GM12878 (cell line): ENCODE measurements around the gene ZNF879. TPM values are rescaled to one million over a fixed set of nuclear protein-coding genes. Genes with fewer than 3 reads are reported as not detected.

Experiments
- ATAC-seq: fragments of 200-7000 bp; cut with Tn5 transposase; 3 replicates; pipeline ENCODE4 v1.9.1; 2020; ENCODE audit warnings: mild to moderate bottlenecking, moderate library complexity
- BruUV-seq: library from RNA; stranded (reverse); fragments of 400-500 nt; replicated peaks from 2 replicates; lab custom pipeline; 2021; lab: Mats Ljungman, UMichigan
- CTCF ChIA-PET: fragments of 300-600 bp; sonication (Branson Sonifier 250); formaldehyde crosslinking; extraction: SDS; loops from one replicate; lab custom pipeline; 2021; ENCODE audit warnings: inconsistent platforms; lab: Yijun Ruan, JAX
- POLR2A ChIA-PET: fragments of 350-600 bp; formaldehyde crosslinking; extraction: SDS; loops from one replicate; lab custom pipeline; 2021; ENCODE audit warnings: inconsistent platforms; lab: Charles Lee
- RAD21 ChIA-PET: fragments of 300-600 bp; sonication (Branson Sonifier 250); formaldehyde crosslinking; loops from one replicate; lab custom pipeline; 2023; ENCODE audit warnings: antibody characterized with exemption; ENCODE audit not compliant: unreplicated experiment; lab: Charles Lee
- SMC1A ChIA-PET: fragments of 300-600 bp; sonication (Branson Sonifier 250); formaldehyde crosslinking; loops from one replicate; lab custom pipeline; 2023; ENCODE audit not compliant: unreplicated experiment, uncharacterized antibody; lab: Charles Lee
- DNase-seq: peaks from one replicate; pipeline ENCODE4 v3.0.0-alpha.2; 2011; ENCODE audit warnings: low read depth, low spot score
- FAIRE-seq: peaks from 3 replicates; lab custom pipeline; 2011; peaks lifted over from hg19 to GRCh38; lab: Jason Lieb, UNC
- H2AFZ ChIP-seq: 2 replicates; pipeline ENCODE4 v1.6.0; 2011; ENCODE audit warnings: low read depth, low read length, control low read depth; ENCODE audit not compliant: control insufficient read depth
- H3K27ac ChIP-seq: 2 replicates; pipeline ENCODE4 v1.5.1; 2011; ENCODE audit warnings: control low read depth; ENCODE audit not compliant: control insufficient read depth, insufficient read depth
- H3K27me3 ChIP-seq, 2 experiments: replicated peaks in 1 of 2; 2 replicates each; pipeline versions ENCODE4 v1.6.0 to v1.6.1; 2011; ENCODE audit warnings: low read length in 1 of 2; ENCODE audit not compliant: control insufficient read depth in 2 of 2, insufficient read depth in 2 of 2
- H3K36me3 ChIP-seq, 2 experiments: 2 replicates each; pipeline ENCODE4 v1.5.1; 2011; ENCODE audit warnings: low read length in 1 of 2; ENCODE audit not compliant: control insufficient read depth in 2 of 2, insufficient read depth in 2 of 2
- H3K4me1 ChIP-seq: 2 replicates; pipeline ENCODE4 v1.6.1; 2011; ENCODE audit warnings: mild to moderate bottlenecking, low read length, moderate library complexity, mixed read lengths; ENCODE audit not compliant: control insufficient read depth, insufficient read depth
- H3K4me2 ChIP-seq: 2 replicates; pipeline ENCODE4 v1.6.0; 2011; ENCODE audit warnings: control low read depth; ENCODE audit not compliant: control insufficient read depth, insufficient read depth
- H3K4me3 ChIP-seq: fragments of 200-600 bp; sonication (generic); 2 replicates; pipeline ENCODE4 v1.5.1; 2016
- H3K79me2 ChIP-seq: 2 replicates; pipeline ENCODE4 v1.6.0; 2011; ENCODE audit warnings: low read length; ENCODE audit not compliant: control insufficient read depth, insufficient read depth
- H3K9ac ChIP-seq: 2 replicates; pipeline ENCODE4 v1.8.0; 2011; ENCODE audit warnings: low read length, control low read depth, mixed read lengths; ENCODE audit not compliant: control insufficient read depth, insufficient read depth
- H3K9me3 ChIP-seq: replicated peaks from 3 replicates; pipeline ENCODE4 v1.5.1; 2011; ENCODE audit warnings: mild to moderate bottlenecking, low read length; ENCODE audit not compliant: control insufficient read depth, insufficient read depth
- H4K20me1 ChIP-seq: 2 replicates; pipeline ENCODE4 v1.6.0; 2011; ENCODE audit not compliant: control insufficient read depth, insufficient read depth
- ATF3 ChIP-seq: IDR thresholded peaks from 2 replicates; pipeline ENCODE4 v1.6.1; 2011; ENCODE audit warnings: low read depth, mild to moderate bottlenecking, low read length, moderate library complexity, borderline replicate concordance; ENCODE audit errors: extremely low read depth
- ATF7 ChIP-seq: fragments of 450-650 bp; IDR thresholded peaks from 2 replicates; pipeline ENCODE4 v1.6.1; 2016; ENCODE audit warnings: low read depth, mild to moderate bottlenecking
- IKZF1 ChIP-seq: fragments of 450-650 bp; conservative IDR thresholded peaks from 2 replicates; pipeline ENCODE4 v1.6.1; 2017; ENCODE audit warnings: antibody characterized with exemption, mild to moderate bottlenecking
- NFYA ChIP-seq: IDR thresholded peaks from 2 replicates; pipeline ENCODE4 v1.6.1; 2011; ENCODE audit warnings: low read depth, mild to moderate bottlenecking, low read length, improper control_type of control experiment, borderline replicate concordance
- NR2F1 ChIP-seq: fragments of 450-650 bp; conservative IDR thresholded peaks from 2 replicates; pipeline ENCODE4 v1.6.1; 2017; ENCODE audit warnings: mild to moderate bottlenecking
- SRF ChIP-seq, 2 experiments: IDR thresholded peaks; 2 replicates each; pipeline ENCODE4 v1.6.1; 2011; ENCODE audit warnings: low read depth in 2 of 2, low read length in 2 of 2, mild to moderate bottlenecking in 1 of 2, moderate library complexity in 1 of 2
- TCF7 ChIP-seq: IDR thresholded peaks from 2 replicates; pipeline ENCODE4 v1.6.1; 2014; ENCODE audit warnings: antibody characterized with exemption, borderline replicate concordance
- ZNF274 ChIP-seq: IDR thresholded peaks from one replicate; pipeline ENCODE4 v1.8.0; 2011; ENCODE audit not compliant: insufficient read length, insufficient read depth
- ZSCAN29 ChIP-seq: fragments of 450-650 bp; IDR thresholded peaks from 2 replicates; pipeline ENCODE4 v1.6.1; 2017; ENCODE audit warnings: mild to moderate bottlenecking, moderate library complexity
- WGBS: methylation state at CpG from one replicate; pipeline ENCODE4 v1.1.6; 2016; ENCODE audit warnings: low lambda C conversion rate; ENCODE audit not compliant: insufficient replicate concordance, insufficient coverage; ENCODE audit errors: missing lambda C conversion rate; 5-methylcytosine and 5-hydroxymethylcytosine counted together
- in situ Hi-C: fragments of 300-500 bp; cut with MboI; formaldehyde crosslinking; loops from 9 replicates; pipeline ENCODE4 v1.14.3; 2018; ENCODE audit warnings: mixed read lengths
- intact Hi-C: fragments of 100-400 bp; cut with micrococcal nuclease; formaldehyde crosslinking; loops from one replicate; pipeline ENCODE4 v1.14.2; 2022; ENCODE audit not compliant: unreplicated experiment
- polyA plus RNA-seq, 11 experiments: library from polyadenylated mRNA; depleted of rRNA in 4 of 11; unstranded in 6 of 11; stranded (reverse) in 5 of 11; fragments of >200 nt; fragmentation: Nextera tagmentation in 4 of 11; fragmentation: Illumina TruSeq in 1 of 11; extraction: Ambion mirVana in 4 of 11; extraction: Trizol in 1 of 11; gene quantifications; 1 replicate in 1 of 11; 2 replicates in 10 of 11; pipeline versions ENCODE4 v1.2.1 to v1.2.3, GENCODE V29; 2011 to 2016; ENCODE audit warnings: inconsistent platforms in 2 of 11, missing spikeins in 2 of 11, low read depth in 1 of 11
- total RNA-seq, 4 experiments: library from RNA; depleted of rRNA in 3 of 4; stranded (reverse); fragments of >200 nt in 3 of 4; fragmentation: Illumina TruSeq in 1 of 4; extraction: Trizol in 1 of 4; gene quantifications; 2 replicates each; pipeline versions ENCODE4 v1.2.1 to v1.2.3, GENCODE V29; 2013 to 2021
- TF ChIP-seq, protein P1 (sequence below): IDR thresholded peaks from 2 replicates; pipeline ENCODE4 v1.6.1; 2012; ENCODE audit warnings: low read depth, low read length, improper control_type of control experiment
- TF ChIP-seq, protein P2 (sequence below): fragments of 450-650 bp; formaldehyde crosslinking; IDR thresholded peaks from 2 replicates; pipeline ENCODE4 v1.5.0; 2022; ENCODE audit warnings: mild to moderate bottlenecking, missing genetic modification characterization

The ZNF879 gene
- total and polyA plus RNA-seq, 10 of the 15 experiments (the other 5 are each of a cell fraction or from before 2014, with no cell fraction given), result 0.03 TPM; not detected in 9

DNA sequence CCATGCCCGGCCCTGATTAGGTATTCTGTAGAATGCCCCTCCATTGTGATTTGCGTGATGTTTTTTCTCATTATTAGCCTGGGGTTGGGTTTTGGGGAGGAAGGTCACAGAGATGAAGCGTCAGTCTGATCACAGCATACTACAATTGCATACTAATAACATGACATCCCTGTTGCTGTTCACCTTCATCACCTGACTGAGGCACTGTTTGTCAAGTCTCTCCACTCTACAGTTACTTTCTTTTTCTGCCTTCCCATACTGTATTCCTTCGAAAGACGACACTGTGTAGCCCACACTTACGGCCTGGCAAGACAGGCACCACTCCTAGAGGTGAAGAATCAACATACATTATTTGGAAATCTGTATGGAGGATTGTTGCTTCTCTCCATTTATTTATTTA is 42.1 kb downstream of the ZNF879 start:
- DNase-seq (no peak), ATAC-seq (no peak), FAIRE-seq (no peak)
- no TSS peak for BruUV-seq
- no peaks in the 10 kb centered on the region for H4K20me1 ChIP-seq
- ChIA-PET RAD21 (no interaction called here), CTCF (no interaction called here), POLR2A (no interaction called here), SMC1A (no interaction called here)
- no peaks in the 10 kb centered on the region for H3K79me2 ChIP-seq
- TF ChIP-seq SRF (IDR thresholded peaks at IDR 0.05; ENCODE audit: low read depth in 2 of 2, low read length in 2 of 2) (no peak), ATF3 (no peak), ZSCAN29 (no peak), TCF7 (no peak)
- intact Hi-C loops, result no loop called here
- no peaks in the 10 kb centered on the region for H3K4me1 ChIP-seq
- peaks cover 5% of the 10 kb centered on the region; the same call in 2 of the 3 replicates for H3K9me3 ChIP-seq
- H3K4me3 ChIP-seq, result no peak overlapping the region
- no peaks in the 10 kb centered on the region for H3K36me3 ChIP-seq
- H3K9ac ChIP-seq, result no peak overlapping the region
- H2AFZ ChIP-seq, result no peak overlapping the region
- H3K27me3 ChIP-seq, result no peaks in the 10 kb centered on the region
- no peak overlapping the region for H3K4me2 ChIP-seq
- H3K27ac ChIP-seq, result no peak overlapping the region
- in situ Hi-C loops, result no loop called here
- WGBS, result 70% methylated on average over 6 of the region's 6 CpGs

DNA sequence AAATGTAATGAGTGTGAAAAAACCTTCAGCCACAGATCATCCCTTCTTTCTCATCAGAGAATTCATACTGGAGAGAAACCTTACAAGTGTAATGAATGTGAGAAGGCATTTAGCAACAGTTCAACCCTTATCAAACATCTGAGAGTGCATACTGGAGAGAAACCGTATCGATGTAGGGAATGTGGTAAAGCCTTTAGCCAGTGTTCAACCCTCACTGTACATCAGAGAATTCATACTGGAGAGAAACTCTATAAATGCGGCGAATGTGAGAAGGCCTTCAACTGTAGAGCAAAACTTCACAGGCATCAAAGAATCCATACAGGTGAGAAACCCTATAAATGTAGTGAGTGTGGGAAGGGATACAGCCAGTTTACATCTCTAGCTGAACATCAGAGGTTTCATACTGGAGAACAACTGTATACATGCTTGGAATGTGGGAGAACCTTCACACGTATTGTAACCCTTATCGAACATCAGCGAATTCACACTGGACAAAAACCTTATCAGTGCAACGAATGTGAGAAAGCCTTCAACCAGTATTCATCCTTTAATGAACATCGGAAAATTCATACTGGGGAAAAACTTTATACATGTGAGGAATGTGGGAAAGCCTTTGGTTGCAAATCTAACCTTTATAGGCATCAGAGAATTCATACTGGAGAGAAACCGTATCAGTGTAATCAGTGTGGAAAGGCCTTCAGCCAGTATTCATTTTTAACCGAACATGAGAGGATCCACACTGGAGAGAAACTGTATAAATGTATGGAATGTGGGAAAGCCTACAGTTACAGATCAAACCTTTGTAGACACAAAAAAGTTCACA is 55.8 kb downstream of the ZNF879 start:
- 68% methylated on average over 11 of the region's 11 CpGs for WGBS
- peak; percentile 76 for TF ChIP-seq ZNF274
- TF ChIP-seq, protein P1, sequence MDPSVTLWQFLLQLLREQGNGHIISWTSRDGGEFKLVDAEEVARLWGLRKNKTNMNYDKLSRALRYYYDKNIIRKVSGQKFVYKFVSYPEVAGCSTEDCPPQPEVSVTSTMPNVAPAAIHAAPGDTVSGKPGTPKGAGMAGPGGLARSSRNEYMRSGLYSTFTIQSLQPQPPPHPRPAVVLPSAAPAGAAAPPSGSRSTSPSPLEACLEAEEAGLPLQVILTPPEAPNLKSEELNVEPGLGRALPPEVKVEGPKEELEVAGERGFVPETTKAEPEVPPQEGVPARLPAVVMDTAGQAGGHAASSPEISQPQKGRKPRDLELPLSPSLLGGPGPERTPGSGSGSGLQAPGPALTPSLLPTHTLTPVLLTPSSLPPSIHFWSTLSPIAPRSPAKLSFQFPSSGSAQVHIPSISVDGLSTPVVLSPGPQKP, result no peak
- no peak for TF ChIP-seq IKZF1
- no peak for TF ChIP-seq NFYA
- TF ChIP-seq, protein P2, sequence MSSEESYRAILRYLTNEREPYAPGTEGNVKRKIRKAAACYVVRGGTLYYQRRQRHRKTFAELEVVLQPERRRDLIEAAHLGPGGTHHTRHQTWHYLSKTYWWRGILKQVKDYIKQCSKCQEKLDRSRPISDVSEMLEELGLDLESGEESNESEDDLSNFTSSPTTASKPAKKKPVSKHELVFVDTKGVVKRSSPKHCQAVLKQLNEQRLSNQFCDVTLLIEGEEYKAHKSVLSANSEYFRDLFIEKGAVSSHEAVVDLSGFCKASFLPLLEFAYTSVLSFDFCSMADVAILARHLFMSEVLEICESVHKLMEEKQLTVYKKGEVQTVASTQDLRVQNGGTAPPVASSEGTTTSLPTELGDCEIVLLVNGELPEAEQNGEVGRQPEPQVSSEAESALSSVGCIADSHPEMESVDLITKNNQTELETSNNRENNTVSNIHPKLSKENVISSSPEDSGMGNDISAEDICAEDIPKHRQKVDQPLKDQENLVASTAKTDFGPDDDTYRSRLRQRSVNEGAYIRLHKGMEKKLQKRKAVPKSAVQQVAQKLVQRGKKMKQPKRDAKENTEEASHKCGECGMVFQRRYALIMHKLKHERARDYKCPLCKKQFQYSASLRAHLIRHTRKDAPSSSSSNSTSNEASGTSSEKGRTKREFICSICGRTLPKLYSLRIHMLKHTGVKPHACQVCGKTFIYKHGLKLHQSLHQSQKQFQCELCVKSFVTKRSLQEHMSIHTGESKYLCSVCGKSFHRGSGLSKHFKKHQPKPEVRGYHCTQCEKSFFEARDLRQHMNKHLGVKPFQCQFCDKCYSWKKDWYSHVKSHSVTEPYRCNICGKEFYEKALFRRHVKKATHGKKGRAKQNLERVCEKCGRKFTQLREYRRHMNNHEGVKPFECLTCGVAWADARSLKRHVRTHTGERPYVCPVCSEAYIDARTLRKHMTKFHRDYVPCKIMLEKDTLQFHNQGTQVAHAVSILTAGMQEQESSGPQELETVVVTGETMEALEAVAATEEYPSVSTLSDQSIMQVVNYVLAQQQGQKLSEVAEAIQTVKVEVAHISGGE (CRISPR knock-in tag), result no peak
- no peak for TF ChIP-seq NR2F1
- no peak for TF ChIP-seq ATF7

More for the DNA sequence above, 55.8 kb downstream of the ZNF879 start:
- no TSS peak for BruUV-seq
- ChIA-PET SMC1A (no interaction called here), CTCF (no interaction called here), RAD21 (no interaction called here), POLR2A (no interaction called here)
- Histone ChIP-seq H3K9me3 (peaks cover 4% of the 10 kb centered on the region; the same call in 1 of the 3 replicates), H3K4me3 (no peak overlapping the region), H3K36me3 (no peaks in the 10 kb centered on the region), H3K4me2 (no peak overlapping the region), H3K79me2 (no peaks in the 10 kb centered on the region), H4K20me1 (no peaks in the 10 kb centered on the region), H3K9ac (no peak overlapping the region), H3K27ac (no peak overlapping the region), H3K27me3 (no peaks in the 10 kb centered on the region), H3K4me1 (no peaks in the 10 kb centered on the region), H2AFZ (no peak overlapping the region)
- in situ Hi-C loops (no loop called here), intact Hi-C loops (no loop called here)
- ATAC-seq (no peak), FAIRE-seq (no peak), DNase-seq (no peak)
